ENCODE measurements around the gene ICAM1.
"Not testable (repeated sequence)": the region's sequence is repeated elsewhere in the genome, so short reads cannot be mapped to it uniquely, and the experiment has no call there.

The ICAM1 gene

DNA sequence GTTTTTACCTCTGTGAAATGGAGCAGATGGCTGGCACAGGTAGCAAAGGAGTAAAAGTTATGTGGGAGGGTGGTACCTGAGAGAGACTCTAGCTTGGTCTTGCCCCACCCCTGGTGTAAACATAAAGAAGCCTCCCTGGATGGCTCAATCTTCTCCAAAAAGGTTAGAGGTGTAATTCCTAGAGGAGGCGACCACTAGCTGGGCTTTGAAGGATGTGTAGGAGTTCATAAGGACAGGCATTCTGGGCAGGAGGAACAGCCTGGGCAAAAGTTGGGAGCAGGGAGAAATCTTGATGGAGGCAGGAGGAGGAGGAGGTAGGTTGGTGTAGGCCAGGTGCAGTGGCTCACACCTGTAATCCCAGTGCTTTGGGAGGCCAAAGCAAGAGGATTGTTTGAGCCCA lies 8.0 kb downstream of the ICAM1 start:
- no peak for FAIRE-seq

DNA sequence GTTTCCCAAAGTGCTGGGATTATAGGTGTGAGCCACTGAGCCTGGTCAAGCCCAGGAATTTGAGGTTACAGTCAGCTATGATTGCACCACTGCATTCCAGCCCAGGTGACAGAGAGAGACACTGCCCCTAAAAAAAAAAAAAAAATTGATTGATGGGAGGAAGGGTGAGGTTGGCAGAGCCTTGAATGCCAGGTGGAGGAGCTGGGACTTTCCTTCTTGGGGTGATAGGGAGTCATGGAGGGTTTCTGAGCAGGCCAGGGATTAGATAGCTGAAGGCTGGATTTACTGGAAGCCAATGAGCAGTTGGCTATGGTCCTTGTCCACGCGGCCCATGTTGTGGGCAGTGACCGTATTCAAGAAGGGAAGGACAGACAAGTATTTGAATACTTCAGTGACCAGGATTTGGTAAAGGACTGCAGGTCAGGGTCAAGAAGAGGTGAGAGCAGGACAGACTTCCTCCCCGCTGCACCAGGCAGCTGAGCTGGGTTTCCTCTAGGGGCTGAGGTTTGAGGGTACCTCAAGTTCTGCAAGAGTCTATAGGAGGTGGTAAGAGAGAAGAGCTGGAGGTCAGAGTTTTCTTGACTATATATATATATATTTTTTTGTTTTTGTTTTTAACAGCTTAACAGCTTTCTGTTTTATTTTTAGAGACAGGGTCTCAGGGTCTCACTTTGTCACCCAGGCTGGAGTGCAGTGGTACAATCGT lies 9.0 kb downstream of the ICAM1 start:
- no peak for FAIRE-seq

DNA sequence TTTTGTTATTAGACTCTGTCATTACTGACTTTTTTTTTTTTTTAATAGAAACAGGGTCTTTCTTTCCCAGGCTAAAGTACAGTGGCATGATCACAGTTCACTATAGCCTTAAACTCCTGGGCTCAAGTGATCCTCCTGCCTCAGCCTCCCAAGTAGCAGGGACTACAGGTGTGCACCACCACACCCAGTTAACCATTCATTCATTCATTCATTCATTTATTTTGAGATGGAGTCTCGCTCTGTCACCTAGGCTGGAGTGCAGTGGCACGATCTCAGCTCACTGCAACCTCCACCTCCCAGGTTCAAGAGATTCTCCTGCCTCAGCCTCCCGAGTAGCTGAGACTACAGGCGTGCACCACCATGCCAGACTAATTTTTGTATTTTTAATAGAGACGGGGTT lies 11.1 kb downstream of the ICAM1 start:
- FAIRE-seq, result not testable (repeated sequence)

DNA sequence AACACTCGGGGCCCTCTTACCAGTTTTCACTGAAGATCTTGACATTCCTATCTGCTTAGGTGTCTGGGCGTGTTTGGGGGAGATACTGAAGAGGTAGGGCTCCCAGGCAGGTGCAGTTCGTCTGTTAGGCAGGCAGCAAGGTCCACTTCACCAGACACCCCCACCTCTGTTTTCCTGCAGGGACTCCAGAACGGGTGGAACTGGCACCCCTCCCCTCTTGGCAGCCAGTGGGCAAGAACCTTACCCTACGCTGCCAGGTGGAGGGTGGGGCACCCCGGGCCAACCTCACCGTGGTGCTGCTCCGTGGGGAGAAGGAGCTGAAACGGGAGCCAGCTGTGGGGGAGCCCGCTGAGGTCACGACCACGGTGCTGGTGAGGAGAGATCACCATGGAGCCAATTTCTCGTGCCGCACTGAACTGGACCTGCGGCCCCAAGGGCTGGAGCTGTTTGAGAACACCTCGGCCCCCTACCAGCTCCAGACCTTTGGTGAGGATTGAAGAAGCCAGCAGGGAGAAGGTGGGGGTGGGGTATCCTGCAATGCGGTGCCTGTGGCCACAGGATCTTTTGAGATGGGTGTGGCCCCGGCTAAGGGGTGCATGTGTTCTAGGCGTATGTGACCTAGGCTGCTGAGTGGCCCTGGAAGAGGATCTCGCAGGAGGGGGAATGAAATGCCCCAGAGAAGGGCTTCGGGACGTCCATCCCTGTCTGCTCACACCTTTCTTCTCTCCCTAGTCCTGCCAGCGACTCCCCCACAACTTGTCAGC lies 12.6 kb downstream of the ICAM1 start:
- FAIRE-seq, result no peak

DNA sequence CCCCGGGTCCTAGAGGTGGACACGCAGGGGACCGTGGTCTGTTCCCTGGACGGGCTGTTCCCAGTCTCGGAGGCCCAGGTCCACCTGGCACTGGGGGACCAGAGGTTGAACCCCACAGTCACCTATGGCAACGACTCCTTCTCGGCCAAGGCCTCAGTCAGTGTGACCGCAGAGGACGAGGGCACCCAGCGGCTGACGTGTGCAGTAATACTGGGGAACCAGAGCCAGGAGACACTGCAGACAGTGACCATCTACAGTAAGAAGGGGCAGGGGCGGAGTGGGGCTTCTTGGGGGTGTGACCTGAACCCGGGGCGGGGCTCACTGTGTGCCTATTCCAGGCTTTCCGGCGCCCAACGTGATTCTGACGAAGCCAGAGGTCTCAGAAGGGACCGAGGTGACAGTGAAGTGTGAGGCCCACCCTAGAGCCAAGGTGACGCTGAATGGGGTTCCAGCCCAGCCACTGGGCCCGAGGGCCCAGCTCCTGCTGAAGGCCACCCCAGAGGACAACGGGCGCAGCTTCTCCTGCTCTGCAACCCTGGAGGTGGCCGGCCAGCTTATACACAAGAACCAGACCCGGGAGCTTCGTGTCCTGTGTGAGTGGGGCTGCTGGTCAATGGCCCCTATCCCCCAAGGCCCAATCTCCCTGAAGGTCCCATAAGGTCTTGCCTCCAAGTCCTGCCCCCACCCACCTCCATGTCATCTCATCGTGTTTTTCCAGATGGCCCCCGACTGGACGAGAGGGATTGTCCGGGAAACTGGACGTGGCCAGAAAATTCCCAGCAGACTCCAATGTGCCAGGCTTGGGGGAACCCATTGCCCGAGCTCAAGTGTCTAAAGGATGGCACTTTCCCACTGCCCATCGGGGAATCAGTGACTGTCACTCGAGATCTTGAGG lies 13.4 kb downstream of the ICAM1 start:
- FAIRE-seq, result no peak

DNA sequence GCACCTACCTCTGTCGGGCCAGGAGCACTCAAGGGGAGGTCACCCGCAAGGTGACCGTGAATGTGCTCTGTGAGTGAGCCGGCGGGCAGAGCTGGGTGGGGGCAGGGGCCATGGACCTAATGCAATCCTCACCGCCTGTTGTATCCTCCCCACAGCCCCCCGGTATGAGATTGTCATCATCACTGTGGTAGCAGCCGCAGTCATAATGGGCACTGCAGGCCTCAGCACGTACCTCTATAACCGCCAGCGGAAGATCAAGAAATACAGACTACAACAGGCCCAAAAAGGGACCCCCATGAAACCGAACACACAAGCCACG lies 14.0 kb downstream of the ICAM1 start:
- FAIRE-seq, result no peak

DNA sequence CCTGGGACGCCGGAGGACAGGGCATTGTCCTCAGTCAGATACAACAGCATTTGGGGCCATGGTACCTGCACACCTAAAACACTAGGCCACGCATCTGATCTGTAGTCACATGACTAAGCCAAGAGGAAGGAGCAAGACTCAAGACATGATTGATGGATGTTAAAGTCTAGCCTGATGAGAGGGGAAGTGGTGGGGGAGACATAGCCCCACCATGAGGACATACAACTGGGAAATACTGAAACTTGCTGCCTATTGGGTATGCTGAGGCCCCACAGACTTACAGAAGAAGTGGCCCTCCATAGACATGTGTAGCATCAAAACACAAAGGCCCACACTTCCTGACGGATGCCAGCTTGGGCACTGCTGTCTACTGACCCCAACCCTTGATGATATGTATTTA lies 14.5 kb downstream of the ICAM1 start:
- FAIRE-seq, result no peak

DNA sequence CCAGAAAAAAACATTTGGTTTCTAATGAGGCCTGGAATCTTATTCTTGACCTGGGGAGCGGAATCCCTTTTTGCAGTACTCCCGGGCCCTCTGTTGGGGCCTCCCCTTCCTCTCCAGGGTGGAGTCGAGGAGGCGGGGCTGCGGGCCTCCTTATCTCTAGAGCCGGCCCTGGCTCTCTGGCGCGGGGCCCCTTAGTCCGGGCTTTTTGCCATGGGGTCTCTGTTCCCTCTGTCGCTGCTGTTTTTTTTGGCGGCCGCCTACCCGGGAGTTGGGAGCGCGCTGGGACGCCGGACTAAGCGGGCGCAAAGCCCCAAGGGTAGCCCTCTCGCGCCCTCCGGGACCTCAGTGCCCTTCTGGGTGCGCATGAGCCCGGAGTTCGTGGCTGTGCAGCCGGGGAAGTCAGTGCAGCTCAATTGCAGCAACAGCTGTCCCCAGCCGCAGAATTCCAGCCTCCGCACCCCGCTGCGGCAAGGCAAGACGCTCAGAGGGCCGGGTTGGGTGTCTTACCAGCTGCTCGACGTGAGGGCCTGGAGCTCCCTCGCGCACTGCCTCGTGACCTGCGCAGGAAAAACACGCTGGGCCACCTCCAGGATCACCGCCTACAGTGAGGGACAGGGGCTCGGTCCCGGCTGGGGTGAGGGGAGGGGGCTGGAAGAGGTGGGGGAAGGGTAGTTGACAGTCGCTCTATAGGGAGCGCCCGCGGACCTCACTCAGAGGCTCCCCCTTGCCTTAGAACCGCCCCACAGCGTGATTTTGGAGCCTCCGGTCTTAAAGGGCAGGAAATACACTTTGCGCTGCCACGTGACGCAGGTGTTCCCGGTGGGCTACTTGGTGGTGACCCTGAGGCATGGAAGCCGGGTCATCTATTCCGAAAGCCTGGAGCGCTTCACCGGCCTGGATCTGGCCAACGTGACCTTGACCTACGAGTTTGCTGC lies 16.1 kb downstream of the ICAM1 start, which contains the start of gene ICAM4:
Gene ICAM4 (plus strand): TSS at position 153 of the 935 bp plus-strand sequence. CDS start 58 bp downstream, at position 211.
- FAIRE-seq, result no peak

DNA sequence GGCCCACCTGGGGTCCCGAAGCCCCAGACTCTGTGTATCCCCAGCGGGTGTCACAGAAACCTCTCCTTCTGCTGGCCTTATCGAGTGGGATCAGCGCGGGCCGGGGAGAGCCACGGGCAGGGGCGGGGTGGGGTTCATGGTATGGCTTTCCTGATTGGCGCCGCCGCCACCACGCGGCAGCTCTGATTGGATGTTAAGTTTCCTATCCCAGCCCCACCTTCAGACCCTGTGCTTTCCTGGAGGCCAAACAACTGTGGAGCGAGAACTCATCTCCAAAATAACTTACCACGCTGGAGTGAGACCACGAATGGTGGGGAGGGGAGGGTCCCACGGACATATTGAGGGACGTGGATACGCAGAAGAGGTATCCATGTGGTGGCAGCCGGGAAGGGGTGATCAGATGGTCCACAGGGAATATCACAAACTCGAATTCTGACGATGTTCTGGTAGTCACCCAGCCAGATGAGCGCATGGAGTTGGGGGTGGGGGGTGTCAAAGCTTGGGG lies 17.8 kb downstream of the ICAM1 start:
- FAIRE-seq, result no peak

DNA sequence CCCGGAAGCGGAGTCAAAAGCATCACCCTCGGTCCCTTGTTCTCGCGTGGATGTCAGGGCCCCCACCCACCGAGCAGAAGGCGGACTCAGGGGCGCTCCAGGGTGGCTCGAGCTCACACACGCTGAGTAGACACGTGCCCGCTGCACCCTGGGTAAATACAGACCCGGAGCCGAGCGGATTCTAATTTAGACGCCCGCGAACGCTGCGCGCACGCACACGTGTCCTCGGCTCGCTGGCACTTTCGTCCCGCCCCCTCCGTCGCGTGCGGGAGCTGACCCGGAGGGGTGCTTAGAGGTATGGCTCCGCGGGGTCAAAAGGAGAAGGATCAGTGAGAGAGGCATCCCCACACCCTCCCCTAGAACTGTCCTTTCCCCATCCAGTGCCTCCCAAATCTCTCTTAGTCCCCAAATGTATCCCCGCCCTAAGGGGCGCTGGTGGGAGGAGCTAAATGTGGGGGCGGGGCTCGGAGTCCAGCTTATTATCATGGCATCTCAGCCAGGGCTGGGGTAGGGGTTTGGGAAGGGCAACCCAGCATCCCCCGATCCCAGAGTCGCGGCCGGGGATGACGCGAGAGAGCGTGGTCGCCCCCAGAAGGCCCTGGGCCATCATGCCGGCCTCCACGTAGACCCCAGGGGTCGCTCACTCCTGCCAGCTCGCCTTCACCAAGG lies 18.4 kb downstream of the ICAM1 start:
- FAIRE-seq, result no peak

DNA sequence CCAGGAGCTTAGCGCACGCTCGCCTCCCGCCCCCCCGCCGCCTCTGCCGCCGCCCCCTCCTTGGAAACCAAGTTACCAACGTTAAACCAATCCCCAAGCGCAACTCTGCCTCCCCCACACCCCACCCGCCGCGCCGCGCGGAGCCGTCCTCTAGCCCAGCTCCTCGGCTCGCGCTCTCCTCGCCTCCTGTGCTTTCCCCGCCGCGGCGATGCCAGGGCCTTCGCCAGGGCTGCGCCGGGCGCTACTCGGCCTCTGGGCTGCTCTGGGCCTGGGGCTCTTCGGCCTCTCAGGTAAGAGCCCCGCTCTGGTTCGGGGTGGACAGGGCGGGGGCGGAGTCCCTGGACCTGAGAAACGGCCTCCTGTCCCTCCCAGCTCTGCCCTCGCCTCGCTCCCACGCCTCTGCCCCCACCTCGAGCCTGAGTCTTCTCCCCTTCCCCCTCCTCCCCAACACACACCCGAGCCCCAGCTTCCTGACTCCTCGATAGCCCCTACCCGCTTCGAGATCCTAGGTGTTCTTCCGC lies 19.0 kb downstream of the ICAM1 start, which contains the start of gene ICAM5:
Gene ICAM5 (plus strand): TSS at position 117 of the 521 bp plus-strand sequence. CDS start 92 bp downstream, at position 209.
- FAIRE-seq, result no peak

DNA sequence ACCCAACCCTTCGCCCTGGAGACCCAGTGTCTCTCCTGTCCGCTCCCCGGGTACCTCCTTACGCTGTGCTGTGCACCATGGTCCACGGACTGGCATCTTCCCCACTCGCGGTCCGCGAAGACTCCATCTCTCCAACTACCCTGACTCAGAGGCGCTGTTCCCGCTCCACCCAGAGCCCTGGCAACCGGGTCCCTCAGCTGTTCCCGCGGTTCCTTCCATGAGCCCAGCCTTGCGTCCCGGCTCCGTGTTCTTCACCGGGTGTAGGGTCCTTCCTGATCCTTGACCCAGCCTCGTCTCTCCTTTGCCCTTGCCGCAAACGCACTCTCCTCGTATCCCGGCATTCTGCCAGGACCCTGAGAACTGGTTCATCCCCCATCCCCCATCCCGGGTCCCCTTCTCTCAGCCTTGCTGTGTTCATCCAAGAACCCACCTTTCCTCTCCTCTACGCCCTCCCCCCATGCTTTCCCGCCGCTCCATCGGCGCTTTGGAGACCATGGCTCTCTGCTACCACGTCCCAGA lies 19.5 kb downstream of the ICAM1 start:
- no peak for FAIRE-seq

DNA sequence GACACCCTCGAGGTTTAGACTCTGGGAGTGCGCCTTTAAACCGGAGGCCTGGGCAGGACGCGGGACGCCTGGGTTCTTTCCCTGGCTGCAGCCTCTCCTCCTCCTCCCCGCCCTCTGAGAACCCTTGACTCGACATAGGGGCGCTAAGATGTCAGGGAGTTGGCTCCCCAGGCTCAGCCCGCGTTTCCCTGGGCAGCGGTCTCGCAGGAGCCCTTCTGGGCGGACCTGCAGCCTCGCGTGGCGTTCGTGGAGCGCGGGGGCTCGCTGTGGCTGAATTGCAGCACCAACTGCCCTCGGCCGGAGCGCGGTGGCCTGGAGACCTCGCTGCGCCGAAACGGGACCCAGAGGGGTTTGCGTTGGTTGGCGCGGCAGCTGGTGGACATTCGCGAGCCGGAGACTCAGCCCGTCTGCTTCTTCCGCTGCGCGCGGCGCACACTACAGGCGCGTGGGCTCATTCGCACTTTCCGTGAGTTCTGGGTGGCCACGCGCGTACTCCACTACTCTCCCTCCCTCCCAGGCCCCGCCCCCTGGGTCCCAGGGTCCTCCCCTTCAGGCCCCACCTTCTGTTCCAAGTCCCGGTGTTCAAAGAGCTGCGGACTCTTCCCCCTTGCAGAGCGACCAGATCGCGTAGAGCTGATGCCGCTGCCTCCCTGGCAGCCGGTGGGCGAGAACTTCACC lies 20.1 kb downstream of the ICAM1 start:
- FAIRE-seq, result no peak

DNA sequence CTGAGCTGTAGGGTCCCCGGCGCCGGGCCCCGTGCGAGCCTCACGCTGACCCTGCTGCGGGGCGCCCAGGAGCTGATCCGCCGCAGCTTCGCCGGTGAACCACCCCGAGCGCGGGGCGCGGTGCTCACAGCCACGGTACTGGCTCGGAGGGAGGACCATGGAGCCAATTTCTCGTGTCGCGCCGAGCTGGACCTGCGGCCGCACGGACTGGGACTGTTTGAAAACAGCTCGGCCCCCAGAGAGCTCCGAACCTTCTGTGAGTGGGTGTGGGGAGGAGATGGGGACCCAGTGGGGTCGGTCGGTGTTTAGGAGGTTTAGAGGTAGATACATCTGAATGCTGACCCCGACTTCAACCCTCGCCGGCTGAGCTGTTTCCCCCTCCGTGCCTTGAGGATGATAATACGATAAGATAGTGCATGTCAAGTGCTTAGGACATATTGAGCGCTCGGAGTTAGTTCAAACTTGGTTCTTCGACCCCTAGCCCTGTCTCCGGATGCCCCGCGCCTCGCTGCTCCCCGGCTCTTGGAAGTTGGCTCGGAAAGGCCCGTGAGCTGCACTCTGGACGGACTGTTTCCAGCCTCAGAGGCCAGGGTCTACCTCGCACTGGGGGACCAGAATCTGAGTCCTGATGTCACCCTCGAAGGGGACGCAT lies 20.8 kb downstream of the ICAM1 start:
- no peak for FAIRE-seq

DNA sequence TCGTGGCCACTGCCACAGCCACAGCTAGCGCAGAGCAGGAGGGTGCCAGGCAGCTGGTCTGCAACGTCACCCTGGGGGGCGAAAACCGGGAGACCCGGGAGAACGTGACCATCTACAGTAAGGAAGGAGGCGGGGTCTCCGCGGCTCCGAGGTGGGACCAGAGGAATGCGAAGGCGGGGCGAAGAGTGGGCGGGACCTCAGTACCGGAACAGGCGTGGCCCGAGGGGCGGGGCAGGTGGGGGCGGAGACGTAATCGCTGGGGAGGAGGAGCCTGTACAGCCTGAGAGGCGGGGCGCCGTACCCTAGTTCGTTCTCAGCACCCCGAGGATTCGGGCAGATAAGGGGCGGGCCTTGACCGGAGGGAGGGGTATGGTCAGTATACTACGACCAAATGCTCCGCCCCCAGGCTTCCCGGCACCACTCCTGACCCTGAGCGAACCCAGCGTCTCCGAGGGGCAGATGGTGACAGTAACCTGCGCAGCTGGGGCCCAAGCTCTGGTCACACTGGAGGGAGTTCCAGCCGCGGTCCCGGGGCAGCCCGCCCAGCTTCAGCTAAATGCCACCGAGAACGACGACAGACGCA lies 21.4 kb downstream of the ICAM1 start:
- no peak for FAIRE-seq

DNA sequence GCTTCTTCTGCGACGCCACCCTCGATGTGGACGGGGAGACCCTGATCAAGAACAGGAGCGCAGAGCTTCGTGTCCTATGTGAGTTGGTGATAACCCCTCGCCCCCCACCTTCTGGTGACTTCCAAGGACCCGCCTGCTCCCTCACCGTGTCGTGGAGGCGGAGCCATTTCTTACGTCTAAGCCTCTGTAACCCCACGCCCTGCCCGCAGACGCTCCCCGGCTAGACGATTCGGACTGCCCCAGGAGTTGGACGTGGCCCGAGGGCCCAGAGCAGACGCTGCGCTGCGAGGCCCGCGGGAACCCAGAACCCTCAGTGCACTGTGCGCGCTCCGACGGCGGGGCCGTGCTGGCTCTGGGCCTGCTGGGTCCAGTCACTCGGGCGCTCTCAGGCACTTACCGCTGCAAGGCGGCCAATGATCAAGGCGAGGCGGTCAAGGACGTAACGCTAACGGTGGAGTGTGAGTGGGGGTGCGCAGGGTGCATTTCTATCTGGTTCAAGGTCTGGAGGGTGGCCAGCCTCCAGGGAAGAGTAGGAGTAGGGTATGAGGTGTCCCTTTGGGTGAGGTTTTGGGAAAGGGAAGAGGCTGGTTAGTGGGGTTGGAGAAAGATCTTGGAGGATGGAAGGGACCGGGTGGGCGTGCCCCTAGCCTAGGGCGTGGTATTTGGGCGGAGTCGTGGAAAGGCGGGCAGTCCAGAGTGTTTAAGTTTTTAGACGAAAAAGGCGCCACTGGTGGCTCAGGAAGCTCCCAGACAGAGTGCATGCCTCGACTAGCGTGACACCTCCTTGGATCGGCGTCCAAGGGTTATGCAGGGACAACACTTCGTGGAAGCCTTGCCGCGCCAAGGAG lies 22.1 kb downstream of the ICAM1 start:
- no peak for FAIRE-seq

DNA sequence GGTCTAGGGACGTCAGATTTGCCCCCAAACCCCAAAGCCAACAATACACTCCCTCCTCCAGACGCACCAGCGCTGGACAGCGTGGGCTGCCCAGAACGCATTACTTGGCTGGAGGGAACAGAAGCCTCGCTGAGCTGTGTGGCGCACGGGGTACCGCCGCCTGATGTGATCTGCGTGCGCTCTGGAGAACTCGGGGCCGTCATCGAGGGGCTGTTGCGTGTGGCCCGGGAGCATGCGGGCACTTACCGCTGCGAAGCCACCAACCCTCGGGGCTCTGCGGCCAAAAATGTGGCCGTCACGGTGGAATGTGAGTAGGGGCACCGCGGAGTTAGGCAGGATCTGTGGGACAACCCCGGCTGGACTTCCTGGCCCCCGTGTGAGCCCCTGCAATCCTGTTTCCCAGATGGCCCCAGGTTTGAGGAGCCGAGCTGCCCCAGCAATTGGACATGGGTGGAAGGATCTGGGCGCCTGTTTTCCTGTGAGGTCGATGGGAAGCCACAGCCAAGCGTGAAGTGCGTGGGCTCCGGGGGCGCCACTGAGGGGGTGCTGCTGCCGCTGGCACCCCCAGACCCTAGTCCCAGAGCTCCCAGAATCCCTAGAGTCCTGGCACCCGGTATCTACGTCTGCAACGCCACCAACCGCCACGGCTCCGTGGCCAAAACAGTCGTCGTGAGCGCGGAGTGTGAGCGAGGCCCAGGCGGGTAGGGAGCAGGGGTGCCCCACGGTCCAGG lies 22.9 kb downstream of the ICAM1 start:
- no peak for FAIRE-seq

DNA sequence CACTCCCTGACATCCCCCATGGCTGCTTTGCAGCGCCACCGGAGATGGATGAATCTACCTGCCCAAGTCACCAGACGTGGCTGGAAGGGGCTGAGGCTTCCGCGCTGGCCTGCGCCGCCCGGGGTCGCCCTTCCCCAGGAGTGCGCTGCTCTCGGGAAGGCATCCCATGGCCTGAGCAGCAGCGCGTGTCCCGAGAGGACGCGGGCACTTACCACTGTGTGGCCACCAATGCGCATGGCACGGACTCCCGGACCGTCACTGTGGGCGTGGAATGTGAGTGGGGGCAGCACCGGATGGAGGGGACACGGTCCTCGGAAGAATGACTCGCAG lies 23.4 kb downstream of the ICAM1 start:
- no peak for FAIRE-seq

All from endometrium (tissue), 2 donors.